Amniotic epithelial cell (primary cell): Measurements from ENCODE around the gene ARHGEF16.

Experiments
- DNase-seq: peaks from one replicate; pipeline ENCODE4 v3.0.0-alpha.2; 2010; ENCODE audit warnings: low read depth

Gene ARHGEF16

DNA sequence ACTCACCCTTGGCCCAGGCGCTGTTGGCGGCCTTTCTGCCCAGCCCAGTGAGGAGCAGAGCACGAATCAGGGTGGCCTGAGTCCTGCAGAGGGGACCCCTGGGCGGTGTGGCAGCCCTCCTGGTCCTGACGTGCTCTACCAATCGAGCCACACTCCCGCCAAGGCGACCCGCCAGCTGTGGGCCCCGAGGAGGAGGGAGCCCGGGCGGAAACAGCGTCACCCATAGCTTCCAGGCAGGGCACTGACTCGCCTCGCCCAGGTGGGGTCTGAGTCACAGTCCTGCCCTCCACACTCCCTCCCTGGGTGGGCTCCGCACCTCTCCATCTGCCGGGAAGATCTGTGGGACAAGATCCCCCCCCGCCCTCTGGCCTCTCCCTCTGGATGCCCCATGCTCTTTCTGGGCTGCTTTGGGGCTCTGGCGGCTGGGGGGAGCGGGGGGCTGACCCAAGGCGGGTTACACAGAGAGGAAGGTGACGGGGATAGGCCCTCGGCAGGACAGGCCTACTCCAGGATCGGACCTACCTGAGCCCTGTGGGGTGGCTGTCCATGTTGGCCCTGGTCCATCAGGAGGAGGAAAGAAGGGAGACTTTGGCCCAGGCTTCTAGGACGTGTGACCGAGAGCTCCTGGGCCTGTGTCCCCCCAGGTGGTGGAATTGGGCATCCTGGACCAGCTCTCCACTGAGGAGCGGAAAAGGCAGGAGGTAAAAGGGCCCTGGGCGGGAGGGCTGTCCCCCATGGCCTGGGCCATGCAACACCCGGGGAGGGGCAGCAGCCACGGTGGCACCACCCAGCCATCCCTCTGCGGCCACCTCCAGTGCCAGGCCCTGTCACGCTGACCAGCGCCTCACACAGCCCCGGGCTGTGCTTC is 14.0 kb downstream of the ARHGEF16 start:
- DNase-seq = no peak

DNA sequence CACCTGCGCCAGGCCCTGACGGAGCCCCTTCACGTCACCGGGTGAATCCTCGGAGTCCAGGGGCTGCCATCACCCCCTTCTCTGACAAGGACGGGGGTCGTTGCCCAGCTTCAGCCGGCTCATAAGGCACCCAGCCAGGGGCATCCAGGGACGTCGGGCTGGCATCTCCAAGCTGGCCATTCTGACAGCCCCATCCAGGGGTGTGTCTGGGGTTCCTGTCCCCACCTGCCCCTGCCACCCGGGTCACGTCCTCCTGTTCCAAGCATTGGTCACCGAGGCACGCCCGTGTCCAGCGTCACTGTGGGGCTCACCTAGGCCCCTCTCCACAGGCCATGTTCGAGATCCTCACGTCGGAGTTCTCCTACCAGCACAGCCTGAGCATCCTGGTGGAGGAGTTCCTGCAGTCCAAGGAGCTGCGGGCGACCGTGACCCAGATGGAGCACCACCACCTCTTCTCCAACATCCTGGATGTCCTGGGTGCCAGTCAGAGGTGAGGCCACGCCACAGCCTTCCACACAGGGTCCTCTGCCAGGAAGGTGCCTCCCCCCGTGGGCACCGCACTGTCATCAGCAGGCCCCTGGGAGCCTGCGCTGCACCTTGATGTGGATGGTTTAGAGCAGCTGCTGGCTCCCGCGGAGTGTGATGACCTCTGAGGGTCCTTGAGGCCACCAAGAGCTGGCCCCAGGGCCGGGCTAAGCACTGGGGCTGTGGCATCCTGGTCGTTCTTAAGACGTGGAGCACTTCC is 14.8 kb downstream of the ARHGEF16 start:
- DNase-seq = no peak

DNA sequence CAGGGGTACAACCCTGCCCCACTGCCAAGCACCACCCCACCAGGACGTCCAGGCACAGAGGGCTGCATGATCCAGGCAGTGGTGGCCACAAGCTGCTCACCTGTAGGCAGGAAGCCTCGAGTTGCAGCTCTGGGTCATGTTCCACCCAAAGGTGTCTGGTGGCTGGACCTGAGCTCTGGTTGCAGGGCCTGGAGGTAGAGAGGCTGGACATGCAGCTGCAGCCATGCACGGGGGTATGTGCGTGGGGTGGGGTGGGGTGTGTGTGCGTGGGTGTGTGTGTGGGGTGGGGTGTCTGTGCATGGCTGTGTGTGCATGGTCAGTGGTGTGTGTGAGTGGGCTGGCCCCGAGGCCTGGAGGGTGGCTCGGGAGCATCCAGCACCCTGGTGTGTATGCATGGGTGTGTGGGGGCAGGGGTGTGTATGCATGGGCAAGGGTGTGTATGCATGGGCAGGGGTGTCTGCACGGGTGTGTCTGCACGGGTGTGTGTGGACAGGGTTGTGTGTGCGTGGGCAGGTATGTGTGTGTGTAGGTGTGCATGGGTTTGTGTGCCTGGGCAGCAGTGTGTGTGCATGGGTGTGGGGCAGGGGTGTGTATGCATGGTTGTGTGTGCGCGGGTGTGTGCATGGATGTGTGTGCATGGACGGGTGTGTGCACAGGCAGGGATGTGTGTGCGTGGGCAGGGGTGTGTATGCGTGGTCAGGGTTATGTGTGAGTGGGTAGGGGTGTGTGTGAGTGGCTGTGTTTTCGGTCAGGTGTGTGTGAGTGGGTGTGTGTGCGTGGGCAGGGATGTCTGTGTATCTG is 15.6 kb downstream of the ARHGEF16 start:
- no peak for DNase-seq

DNA sequence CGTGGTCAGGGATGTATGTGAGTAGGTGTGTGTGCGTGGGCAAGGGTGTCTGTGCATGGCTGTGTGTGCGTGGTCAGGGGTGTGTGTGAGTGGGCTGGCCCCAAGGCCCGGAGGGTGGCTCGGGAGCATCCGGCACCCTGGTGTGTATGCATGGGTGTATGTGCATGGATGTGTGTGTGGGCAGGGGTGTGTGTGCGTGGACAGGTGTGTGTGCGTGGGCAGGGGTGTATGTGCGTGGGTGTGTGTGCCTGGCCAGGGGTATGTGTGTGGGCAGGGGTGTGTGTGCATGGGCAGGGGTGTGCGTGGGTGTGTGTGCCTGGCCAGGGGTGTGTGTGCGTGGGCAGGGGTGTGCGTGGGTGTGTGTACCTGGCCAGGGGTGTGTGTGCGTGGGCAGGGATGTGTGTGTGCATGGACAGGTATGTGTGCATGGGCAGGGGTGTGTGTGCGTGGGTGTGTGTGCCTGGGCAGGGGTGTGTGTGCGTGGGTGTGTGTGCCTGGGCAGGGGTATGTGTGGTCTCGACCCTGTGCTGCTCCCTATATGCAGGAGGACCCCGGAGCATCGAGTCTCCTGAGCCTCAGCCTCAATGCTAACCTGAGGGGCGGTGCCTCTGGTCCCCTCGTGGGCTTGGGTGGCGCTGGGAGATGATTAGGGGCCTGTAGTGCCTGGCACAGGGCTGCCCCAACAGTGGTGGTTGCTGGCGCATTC is 16.3 kb downstream of the ARHGEF16 start:
- no peak for DNase-seq

DNA sequence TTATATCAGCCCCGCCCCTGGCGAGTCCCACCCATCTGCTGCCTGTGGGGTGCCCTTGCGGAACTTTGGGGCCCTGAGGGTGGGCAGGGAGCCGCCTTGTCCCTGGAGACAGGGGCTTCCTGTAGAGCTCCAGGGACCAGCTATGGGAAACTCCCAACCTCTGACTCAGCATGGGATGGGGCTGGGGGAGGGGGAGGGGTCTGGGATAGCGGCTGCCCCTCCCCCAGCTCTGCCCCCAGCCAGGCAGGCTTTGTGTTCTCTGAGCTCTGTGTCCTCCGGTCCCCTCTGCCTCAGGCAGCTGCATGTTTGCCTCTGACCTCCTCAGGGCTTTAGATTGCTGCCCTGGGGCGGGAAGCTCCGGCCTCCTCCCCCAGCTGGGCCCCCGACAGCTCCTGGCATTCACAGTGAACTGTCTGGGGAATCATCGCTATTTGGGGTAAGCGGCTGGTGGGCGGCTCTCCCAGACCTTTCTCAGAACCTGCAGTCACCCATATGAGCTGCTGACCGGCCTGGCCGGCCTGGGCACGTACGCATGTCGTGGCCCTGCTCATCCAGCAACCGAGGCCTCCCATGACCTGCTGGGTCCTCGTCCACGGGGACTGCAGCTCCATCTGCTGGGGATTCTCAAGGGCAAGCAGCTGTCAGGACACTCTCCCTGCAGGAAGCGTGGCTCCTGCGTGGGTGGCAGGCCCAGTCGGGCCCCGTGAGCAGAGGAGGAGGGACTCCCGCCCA is 17.1 kb downstream of the ARHGEF16 start:
- peak; percentile 24 for DNase-seq

DNA sequence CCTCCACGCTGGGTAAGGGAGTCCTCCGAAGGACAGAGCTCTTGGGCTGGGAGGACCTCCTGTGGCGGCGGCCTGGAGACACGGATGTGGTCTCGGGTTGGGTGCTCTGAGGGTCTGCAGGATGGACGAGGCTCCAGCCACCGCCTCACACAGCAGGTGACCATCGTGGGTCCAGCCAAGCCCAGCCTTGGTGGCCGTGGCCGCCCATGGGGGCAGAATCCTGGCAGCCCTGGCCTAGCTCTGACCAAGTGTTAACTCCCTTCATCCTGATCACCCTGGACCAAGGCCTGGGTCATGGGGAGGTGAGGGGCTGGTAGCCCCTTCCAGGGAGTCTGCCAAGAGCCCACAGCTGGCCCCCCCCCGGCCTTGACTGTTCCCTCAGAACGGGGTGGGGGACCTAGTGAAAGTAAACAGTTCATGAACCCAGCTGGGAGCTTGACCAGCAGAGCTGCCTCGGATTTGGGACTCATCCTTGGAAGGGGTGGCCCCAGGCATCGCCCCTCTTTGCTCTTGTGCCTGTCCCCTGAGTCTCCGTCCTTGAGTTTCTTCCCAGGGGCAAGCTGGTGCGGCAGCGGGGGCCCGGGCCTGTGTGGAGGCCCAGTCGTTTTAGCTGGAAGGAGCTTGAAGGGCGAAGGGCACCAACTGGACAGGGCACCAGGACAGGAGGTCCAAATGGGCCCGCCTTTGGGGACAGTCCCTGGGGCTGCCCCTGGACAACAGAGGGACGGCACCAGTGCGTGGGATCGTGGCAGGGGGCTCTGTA is 17.8 kb downstream of the ARHGEF16 start:
- no peak for DNase-seq

DNA sequence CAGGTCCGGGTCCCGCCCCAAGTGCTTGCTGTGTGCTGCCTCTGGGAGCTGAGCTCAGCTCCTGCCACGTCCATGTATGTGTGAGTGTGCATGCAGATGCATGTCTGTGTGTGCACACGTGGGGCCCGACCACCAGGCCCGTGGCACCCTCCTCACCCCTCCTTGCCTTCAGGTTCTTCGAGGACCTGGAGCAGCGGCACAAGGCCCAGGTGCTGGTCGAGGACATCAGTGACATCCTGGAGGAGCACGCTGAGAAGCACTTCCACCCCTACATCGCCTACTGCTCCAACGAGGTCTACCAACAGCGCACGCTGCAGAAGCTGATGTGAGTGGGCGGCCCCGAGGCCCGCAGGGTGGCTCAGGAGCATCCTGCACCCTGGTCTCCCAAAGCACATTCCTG is 18.4 kb downstream of the ARHGEF16 start:
- no peak for DNase-seq

DNA sequence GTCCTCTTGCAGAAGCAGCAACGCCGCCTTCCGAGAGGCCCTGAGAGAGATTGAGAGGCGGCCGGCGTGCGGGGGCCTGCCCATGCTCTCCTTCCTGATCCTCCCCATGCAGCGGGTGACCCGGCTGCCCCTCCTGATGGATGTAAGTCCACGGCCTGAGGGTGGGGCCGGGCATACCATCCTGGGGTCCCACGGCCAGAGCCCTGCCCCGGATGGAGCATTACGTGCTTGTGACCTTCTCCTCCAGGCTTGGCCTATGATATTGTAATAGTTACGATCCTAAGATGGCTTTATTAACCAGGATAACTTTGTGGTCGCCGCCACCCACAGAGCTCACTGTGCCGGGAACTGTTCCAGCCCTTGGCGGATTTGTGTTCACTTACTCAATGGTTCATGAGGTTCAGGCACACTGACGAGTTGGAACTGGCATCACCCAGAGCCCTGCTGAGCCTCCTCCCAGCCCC is 18.9 kb downstream of the ARHGEF16 start:
- peak; percentile 72 for DNase-seq

DNA sequence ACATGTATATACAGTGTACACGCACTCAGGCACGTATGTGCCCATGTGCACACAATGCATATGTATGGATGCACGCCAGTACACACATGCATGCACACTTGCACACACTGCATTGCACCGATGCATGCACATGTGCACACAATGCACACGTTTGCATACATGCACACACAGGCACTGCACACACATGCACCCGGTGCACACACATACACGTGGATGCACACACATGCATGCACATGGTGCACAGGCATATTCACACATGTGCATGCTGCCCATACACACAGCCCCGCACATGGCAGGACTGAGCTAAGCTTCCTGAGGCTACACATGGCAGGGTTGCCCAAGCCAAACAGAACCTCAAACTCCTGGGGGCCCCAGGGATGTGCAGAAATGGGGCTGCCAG is 19.6 kb downstream of the ARHGEF16 start:
- DNase-seq = no peak

DNA sequence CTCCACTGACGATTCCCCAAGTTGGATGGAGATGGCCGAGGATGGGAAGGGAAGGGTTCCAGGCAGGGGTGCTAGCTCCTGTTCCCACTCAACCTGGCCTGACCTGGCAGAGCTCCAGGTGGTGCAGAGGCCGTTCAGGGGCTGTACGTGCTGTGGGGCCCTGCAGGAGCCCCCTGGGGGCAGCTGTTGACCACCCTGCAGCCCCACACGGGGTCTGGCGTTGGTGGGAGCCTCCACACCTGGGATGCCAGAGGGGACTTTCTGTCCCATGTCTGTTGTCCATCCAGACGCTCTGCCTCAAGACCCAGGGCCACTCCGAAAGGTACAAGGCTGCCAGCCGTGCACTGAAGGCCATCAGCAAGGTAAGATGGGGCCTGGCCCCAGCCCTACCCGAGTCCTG is 20.0 kb downstream of the ARHGEF16 start:
- no peak for DNase-seq

DNA sequence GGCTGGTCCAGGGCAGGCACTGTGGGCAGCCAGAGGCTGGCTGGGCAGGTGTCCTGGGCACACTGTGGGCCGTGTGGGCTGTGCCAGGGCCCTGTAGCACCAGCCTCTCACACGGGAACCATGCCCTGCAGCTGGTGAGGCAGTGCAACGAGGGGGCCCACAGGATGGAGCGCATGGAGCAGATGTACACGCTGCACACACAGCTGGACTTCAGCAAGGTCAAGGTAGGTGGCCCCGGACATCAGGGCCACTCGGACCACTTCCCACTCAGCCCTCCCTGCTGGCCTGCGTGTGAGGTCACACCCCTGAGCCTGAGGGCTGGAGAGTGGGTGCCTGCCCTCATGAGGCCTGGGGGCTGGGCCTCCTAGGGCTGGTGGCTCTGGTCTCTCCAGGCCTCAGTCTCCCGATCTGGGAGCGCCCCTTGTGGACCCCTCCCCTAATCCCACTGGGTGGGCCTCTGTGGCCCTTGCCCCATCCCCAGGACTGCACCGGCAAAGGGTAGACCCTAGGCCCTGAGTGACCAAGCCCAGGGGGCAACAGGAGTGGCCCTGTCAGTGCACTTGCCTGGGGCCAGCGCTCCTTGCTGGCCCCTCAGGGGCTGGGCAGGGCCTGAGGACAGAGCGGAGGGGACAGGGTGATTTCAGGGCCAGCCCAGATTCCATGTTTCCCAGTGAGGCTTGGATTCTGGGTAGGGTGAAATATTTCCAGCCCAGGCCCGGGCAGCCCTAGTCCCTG is 21.5 kb downstream of the ARHGEF16 start:
- no peak for DNase-seq

DNA sequence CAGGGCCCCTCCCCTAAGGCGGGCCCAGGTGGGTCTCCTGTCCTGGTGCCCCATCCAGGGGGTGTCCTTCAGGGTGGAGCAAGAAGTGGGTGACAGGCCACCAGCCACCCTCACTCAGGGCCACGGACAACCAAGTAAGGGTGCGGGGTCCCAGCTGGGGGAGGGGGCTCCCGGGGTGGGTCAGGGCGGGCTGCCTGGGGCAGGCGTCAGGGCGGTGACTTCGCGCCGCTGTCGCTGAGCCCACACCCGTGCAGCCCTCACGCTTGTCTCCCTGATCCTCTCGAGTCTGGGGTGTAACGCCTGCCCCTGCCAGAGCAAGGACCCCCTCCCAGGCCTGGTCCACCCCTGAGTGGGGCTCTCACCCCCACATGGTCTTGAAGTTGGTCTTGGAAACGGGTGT is 22.2 kb downstream of the ARHGEF16 start:
- DNase-seq = no peak

DNA sequence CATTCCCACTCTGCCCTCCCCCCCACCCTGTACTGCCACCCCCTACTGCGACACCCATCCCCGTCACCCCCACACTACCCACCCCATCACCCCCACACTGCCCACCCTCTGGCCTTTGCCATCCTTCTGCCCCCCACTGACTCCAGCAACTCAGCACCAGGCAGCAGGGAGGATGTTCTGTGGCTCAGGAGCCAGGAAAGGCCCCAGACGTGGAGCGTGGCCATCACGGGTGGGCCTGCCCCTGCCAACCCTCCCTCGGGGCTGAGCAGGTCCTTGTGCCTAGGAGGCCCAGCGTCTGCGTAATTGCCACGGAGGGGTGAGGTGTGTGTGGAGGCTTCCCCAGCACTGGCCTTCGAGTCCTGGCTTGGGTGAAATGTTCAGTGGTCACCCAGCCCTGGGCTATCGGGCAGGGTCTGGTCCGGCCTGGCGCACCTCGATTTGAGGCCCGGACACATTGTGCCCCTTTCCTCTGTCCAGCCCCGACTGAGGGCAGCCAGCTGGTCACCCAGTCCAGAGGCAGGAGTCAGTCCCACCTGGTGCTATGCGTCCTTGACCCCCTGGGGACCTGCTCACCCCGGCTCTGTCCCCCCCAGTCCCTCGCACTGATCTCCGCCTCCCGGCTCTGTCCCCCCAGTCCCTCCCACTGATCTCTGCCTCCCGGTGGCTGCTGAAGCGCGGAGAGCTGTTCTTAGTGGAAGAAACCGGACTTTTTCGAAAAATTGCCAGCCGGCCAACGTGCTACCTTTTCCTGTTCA is 23.0 kb downstream of the ARHGEF16 start:
- DNase-seq = no peak

DNA sequence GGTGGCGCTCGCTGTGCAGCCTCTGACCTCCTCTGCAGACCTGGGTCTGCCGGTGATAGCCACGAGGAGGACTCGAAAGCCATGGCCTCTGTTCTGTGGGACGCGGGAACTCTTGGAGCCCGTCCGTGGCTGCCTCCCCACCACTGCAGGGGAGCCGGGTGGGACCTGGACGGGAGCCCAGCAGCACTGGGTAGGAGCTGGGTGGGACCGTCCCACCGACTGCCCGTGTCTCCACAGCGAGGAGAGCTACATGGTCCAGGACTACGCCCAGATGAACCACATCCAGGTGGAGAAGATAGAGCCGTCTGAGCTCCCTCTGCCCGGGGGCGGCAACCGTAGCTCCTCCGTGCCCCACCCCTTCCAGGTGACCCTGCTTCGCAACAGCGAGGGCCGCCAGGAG is 23.7 kb downstream of the ARHGEF16 start:
- DNase-seq = no peak

DNA sequence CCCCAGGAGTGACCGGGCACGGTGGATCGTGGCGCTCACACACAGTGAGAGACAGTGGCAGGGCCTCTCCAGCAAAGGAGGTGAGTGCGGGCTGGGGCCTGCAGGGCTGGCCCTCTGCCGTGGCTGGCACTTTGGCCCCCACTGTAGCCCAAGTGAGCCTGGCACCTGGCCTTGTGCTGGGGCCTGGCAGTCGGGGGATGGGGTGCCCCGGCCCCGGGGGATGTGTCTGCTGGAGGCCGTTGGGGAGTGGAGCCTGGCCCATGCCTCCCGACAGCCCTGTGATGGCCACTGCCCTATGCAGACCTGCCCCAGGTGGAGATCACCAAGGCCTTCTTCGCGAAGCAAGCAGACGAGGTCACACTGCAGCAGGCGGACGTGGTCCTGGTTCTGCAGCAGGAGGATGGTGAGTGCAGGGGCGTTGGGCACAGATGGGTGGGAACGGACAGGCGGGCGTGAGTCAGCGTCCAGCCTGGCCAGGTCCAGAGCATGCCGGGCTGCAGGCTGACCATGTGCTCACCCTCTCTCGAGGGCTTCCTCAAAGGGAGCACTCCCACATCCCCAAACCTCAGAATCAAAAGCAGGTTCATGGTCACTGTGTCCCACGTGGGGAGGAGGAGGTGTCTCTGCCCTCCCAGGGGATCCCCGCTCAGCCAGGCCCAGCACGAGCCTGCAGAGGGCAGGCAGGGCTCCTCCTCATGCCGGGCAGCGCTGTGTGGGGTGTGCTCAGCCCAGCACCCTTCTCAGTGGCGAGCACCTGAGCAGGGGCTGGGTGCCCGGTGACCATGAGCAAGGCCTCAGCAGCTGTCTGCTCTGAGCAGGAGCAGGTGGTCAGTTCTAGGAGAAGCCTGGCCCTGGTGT is 25.3 kb downstream of the ARHGEF16 start:
- no peak for DNase-seq

DNA sequence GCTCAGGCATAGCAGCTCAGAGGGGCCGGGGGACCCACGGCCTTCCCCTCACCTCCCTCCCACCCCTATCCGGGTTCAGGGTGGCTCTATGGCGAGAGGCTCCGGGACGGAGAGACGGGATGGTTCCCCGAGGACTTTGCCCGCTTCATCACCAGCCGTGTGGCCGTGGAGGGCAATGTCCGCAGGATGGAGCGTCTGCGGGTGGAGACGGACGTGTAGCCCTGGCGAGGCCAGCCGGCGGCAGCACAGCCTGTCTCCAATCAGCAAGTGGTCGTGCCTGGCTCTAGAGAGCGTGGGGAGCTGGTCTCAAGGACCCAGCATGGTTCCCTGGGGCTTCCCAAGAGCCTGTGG is 25.9 kb downstream of the ARHGEF16 start:
- no peak for DNase-seq

DNA sequence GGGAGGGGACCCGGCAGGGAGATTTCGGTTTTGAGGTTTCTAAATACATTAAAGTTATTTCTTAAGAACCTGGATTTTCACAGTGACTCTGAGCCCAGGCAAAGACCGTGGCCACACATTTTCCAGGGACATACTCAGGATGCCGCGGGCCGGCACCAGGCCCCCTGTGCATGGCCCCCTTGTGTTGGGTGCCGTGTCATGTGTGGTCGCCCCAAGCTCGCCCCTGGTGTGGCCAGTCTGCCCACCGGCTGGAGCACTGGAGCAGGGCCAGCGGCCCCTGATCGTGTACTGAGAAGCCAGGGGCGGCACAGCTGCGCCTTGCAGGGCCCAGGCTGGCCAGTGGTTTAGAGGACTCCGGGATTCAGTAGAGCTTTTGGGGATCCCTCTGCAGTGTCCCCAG is 26.6 kb downstream of the ARHGEF16 start:
- DNase-seq = no peak

DNA sequence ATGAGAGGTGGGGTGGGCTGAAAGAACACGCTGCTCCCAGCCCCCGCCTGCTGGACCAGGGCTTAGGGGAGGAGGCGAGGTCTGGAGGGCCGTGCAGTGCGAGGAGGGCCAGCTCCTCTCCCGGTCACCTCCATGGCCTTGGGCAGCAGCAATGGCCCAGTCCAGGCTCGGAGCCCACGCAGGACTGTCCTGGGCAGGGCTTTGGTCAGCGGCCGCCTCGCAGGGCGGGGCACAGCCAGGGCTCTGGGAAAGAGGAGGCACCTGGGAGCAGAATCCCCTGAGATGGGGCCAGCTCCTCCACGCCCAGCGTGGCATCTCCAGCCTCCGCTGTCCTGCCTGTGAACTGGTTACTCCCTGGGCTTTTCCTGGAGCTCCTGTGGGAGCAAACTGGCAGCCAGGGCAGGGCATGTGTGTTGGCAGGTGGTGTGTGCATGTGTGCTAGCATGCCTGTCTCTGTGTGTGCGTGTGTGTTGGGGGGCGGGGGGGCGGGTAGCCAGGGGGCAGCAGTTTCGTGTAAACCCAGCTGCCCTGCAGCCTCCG is 27.4 kb downstream of the ARHGEF16 start:
- DNase-seq = no peak
